NCI-H69 (cell line): ENCODE results near the gene PCDH15.

Source experiments
- DNase-seq: peaks from one replicate; lab custom pipeline; 2025; lab: John Stamatoyannopoulos, UW

The PCDH15 gene

GRCh38 chr10:54800741-54801421, at the start of gene PCDH15:
PCDH15 (minus strand) TSS chr10:54801231; CDS start chr10:54664262, 136,969 bp downstream.
- DNase-seq: peak; percentile 94

- DNase-seq: no peak
Measured at GRCh38 chr10:54843932-54844331, 42.9 kb upstream of the PCDH15 start.

- DNase-seq: peak; percentile 51
Measured at GRCh38 chr10:54843085-54843646, 42.1 kb upstream of the PCDH15 start.

GRCh38 chr10:54837479-54837878, 36.4 kb upstream of the PCDH15 start:
- DNase-seq: no peak

- DNase-seq: no peak
Measured at GRCh38 chr10:54833029-54833428, 32.0 kb upstream of the PCDH15 start.

- DNase-seq: no peak
Measured at GRCh38 chr10:54826994-54827560, 26.0 kb upstream of the PCDH15 start.

GRCh38 chr10:54815583-54815982, 14.6 kb upstream of the PCDH15 start:
- DNase-seq: no peak

GRCh38 chr10:54808186-54808935, 7.3 kb upstream of the PCDH15 start:
- no peak for DNase-seq

GRCh38 chr10:54799506-54799905, 1.5 kb downstream of the PCDH15 start:
- DNase-seq: peak; percentile 83

- DNase-seq: peak; percentile 8
Measured at GRCh38 chr10:54797636-54798321, 3.3 kb downstream of the PCDH15 start.

GRCh38 chr10:54796881-54797280, 4.2 kb downstream of the PCDH15 start:
- peak; percentile 17 for DNase-seq

- DNase-seq: no peak
Measured at GRCh38 chr10:54776622-54777021, 24.4 kb downstream of the PCDH15 start.

- DNase-seq: peak; percentile 49
Measured at GRCh38 chr10:54772468-54773122, 28.4 kb downstream of the PCDH15 start.

GRCh38 chr10:54769051-54769450, 32.0 kb downstream of the PCDH15 start:
- peak; percentile 25 for DNase-seq

- DNase-seq: peak; percentile 6
Measured at GRCh38 chr10:54758791-54759190, 42.2 kb downstream of the PCDH15 start.

GRCh38 chr10:54749623-54750022, 51.4 kb downstream of the PCDH15 start:
- no peak for DNase-seq

GRCh38 chr10:54745436-54745835, 55.6 kb downstream of the PCDH15 start:
- DNase-seq: no peak

GRCh38 chr10:54742416-54742815, 58.6 kb downstream of the PCDH15 start:
- DNase-seq: no peak

GRCh38 chr10:54728511-54728910, 72.5 kb downstream of the PCDH15 start:
- DNase-seq: no peak

GRCh38 chr10:54722075-54722474, 79.0 kb downstream of the PCDH15 start:
- DNase-seq: no peak

- DNase-seq: peak; percentile 83
Measured at GRCh38 chr10:54710918-54711317, 90.1 kb downstream of the PCDH15 start.

- no peak for DNase-seq
Measured at GRCh38 chr10:54708591-54708990, 92.4 kb downstream of the PCDH15 start.
